DOHH2 (cell line): Measurements from ENCODE around the gene TMEM250.

Experiments
- H3F3A ChIP-seq: fragments of 200-600 bp; sonication (generic), shearing (Covaris generic); 2 replicates; pipeline ENCODE4 v1.6.0; 2016; ENCODE audit warnings: antibody characterized with exemption, mild to moderate bottlenecking; ENCODE audit not compliant: control insufficient read depth, insufficient read depth
- H3K27ac ChIP-seq: fragments of 200-600 bp; sonication (generic); 2 replicates; pipeline ENCODE4 v1.5.1; 2014; ENCODE audit warnings: low read depth, mild to moderate bottlenecking, low read length, moderate library complexity
- H3K27me3 ChIP-seq: fragments of 200-600 bp; sonication (generic); 2 replicates; pipeline ENCODE4 v1.6.1; 2014; ENCODE audit warnings: mild to moderate bottlenecking, low read length, mixed read lengths; ENCODE audit not compliant: control insufficient read depth
- H3K36me3 ChIP-seq: fragments of 200-600 bp; sonication (generic); 2 replicates; pipeline ENCODE4 v1.6.1; 2014; ENCODE audit warnings: mild to moderate bottlenecking, low read length, moderate library complexity, mixed read lengths; ENCODE audit not compliant: control insufficient read depth
- H3K4me1 ChIP-seq: fragments of 200-600 bp; sonication (generic); 2 replicates; pipeline ENCODE4 v1.6.1; 2014; ENCODE audit warnings: mild to moderate bottlenecking, low read length, mixed read lengths; ENCODE audit not compliant: control insufficient read depth
- H3K4me2 ChIP-seq: fragments of 200-600 bp; sonication (generic); 2 replicates; pipeline ENCODE4 v1.6.0; 2014; ENCODE audit warnings: mild to moderate bottlenecking, low read length, moderate library complexity
- H3K4me3 ChIP-seq: fragments of 200-600 bp; sonication (generic); 2 replicates; pipeline ENCODE4 v1.5.1; 2014; ENCODE audit warnings: mild to moderate bottlenecking, low read length, mixed read lengths
- H3K79me2 ChIP-seq: fragments of 200-600 bp; sonication (generic); 2 replicates; pipeline ENCODE4 v1.6.1; 2014; ENCODE audit warnings: mild to moderate bottlenecking, low read length, mixed read lengths; ENCODE audit not compliant: control insufficient read depth
- H3K9me2 ChIP-seq: fragments of 200-600 bp; sonication (generic); replicated peaks from 2 replicates; pipeline ENCODE4 v1.6.1; 2014; ENCODE audit warnings: mild to moderate bottlenecking, low read length, mixed read lengths; ENCODE audit not compliant: control insufficient read depth
- H3K9me3 ChIP-seq: fragments of 200-600 bp; sonication (generic); 2 replicates; pipeline ENCODE4 v1.6.1; 2014; ENCODE audit warnings: antibody characterized with exemption, low read length, mixed read lengths; ENCODE audit not compliant: control insufficient read depth, insufficient read depth
- H4K20me1 ChIP-seq: fragments of 200-600 bp; sonication (generic); 2 replicates; pipeline ENCODE4 v1.6.0; 2014; ENCODE audit warnings: low read depth, mild to moderate bottlenecking, antibody characterized with exemption, low read length, moderate library complexity; ENCODE audit not compliant: control insufficient read depth, insufficient read depth
- EZH2phosphoT487 ChIP-seq: fragments of 200-600 bp; sonication (generic); IDR thresholded peaks from 2 replicates; pipeline ENCODE4 v1.6.1; 2017; ENCODE audit warnings: borderline replicate concordance, mild to moderate bottlenecking, antibody characterized with exemption, low read length, moderate library complexity, mixed read lengths
- TF ChIP-seq, protein P1 (sequence below): fragments of 200-600 bp; sonication (generic); IDR thresholded peaks from one replicate; pipeline ENCODE4 v1.5.1; 2014; ENCODE audit warnings: antibody characterized with exemption, mild to moderate bottlenecking, low read depth, low read length; ENCODE audit not compliant: poor library complexity, severe bottlenecking

The TMEM250 gene

DNA sequence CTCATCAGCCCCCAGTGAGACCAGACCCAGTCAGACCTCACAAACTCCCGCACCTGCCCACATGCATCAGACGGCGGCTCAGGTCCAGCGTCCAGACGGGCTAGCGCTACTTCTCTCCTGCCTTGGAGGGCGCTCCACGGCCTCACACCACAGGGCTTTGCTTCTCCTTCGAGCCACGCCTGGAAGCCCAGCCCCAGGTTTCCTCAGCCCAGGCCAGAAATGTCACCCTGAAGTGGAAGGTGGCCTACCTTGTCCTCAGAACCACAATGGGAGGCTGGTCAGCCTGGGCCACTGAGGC lies 26.4 kb downstream of the TMEM250 start:
- Histone ChIP-seq H3K4me2 (no peak overlapping the region), H3K9me3 (no peaks in the 10 kb centered on the region), H3K27me3 (peaks cover 5% of the 10 kb centered on the region; the same call in 1 of the 2 replicates), H3K27ac (no peak overlapping the region), H4K20me1 (no peaks in the 10 kb centered on the region), H3K4me1 (peaks cover 11% of the 10 kb centered on the region), H3F3A (peaks cover 4% of the 10 kb centered on the region), H3K79me2 (no peaks in the 10 kb centered on the region), H3K4me3 (no peak overlapping the region), H3K36me3 (no peaks in the 10 kb centered on the region), H3K9me2 (no peaks in the 10 kb centered on the region)
- no peak for TF ChIP-seq EZH2phosphoT487

DNA sequence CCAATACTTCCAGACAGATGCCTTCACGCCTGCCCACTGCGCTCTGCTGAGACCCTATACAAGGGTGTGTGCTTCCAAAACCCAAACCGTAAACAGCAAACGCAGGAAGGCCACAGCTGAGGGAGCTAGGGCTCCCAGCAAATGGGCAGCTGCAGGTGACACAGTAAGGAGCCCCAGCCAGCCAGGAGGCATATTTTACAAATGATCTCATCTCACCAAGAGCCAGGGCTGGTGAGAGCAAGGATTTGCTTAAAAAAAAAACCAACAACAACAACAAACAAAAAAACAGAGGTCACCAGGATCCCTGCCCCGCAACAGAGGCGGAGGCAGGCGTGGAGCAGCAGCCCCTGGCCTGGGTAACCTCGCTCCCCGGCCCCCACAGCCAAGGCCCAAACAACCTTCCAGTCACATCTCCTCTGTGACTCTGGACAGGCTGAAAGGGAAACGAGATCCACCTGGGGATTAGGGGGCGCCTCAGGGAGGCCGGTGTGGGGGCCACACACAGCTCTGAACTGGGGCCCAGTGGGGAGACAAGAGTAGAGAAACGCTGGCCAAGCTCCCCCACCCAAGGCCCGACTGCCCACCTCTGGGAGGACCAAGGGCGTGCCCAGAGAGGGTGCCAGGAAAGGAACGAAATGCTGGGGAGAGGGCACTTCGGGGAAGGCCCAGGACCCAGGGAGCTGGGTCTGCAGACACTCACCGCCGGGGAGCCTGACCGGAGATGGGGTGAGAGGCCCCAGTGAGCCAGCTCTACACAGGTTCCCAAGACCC lies 26.9 kb downstream of the TMEM250 start:
- Histone ChIP-seq H4K20me1 (no peaks in the 10 kb centered on the region), H3K27ac (no peak overlapping the region), H3F3A (peaks cover 4% of the 10 kb centered on the region), H3K9me2 (no peaks in the 10 kb centered on the region), H3K4me1 (peaks cover 11% of the 10 kb centered on the region), H3K4me3 (no peak overlapping the region), H3K9me3 (no peaks in the 10 kb centered on the region), H3K27me3 (peaks cover 5% of the 10 kb centered on the region; the same call in 1 of the 2 replicates), H3K79me2 (no peaks in the 10 kb centered on the region), H3K36me3 (no peaks in the 10 kb centered on the region), H3K4me2 (no peak overlapping the region)
- TF ChIP-seq, protein P1, sequence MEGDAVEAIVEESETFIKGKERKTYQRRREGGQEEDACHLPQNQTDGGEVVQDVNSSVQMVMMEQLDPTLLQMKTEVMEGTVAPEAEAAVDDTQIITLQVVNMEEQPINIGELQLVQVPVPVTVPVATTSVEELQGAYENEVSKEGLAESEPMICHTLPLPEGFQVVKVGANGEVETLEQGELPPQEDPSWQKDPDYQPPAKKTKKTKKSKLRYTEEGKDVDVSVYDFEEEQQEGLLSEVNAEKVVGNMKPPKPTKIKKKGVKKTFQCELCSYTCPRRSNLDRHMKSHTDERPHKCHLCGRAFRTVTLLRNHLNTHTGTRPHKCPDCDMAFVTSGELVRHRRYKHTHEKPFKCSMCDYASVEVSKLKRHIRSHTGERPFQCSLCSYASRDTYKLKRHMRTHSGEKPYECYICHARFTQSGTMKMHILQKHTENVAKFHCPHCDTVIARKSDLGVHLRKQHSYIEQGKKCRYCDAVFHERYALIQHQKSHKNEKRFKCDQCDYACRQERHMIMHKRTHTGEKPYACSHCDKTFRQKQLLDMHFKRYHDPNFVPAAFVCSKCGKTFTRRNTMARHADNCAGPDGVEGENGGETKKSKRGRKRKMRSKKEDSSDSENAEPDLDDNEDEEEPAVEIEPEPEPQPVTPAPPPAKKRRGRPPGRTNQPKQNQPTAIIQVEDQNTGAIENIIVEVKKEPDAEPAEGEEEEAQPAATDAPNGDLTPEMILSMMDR, result no peak
- TF ChIP-seq EZH2phosphoT487, result no peak

DNA sequence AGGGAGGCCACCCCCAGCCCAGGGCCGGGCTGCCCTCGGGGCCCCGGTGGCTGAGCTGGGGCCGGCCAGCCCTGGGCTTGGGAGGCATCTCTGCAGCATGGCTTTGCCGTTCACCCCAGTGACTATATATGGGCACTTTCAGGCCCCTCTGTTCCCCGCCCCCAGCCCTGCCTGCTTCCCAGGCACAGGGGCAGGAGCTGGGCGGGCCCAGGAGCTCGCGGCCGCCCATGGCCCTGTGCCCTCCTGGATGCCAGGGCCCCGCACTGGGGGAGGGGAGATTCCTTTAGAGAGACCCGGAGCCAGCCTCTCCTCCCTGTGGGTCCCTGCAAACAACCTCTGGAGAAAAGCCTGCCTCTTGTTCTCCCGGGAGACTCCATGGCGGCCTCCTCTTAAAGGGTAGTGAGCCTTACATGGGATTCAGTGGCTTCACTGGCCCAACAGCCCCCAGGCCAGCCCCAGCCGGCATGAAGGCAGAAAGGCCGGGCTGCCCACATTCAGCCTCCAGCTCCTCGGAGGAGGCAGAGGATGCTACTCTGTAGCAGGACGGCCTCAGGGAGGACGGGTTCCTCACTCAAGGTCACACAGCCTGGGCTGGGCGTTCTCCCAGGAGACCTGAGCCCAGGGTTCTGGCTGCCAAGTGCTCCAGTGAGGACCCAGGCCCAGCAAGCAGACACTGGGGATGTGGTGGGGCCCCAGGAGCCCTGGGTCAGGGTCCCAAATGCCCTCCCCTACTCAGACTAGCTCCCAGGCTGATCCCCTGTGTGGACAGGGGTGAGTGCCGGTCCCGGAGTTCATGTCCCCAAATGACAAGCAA lies 27.7 kb downstream of the TMEM250 start:
- Histone ChIP-seq H3K9me3 (no peaks in the 10 kb centered on the region), H3K79me2 (no peaks in the 10 kb centered on the region), H3K4me1 (peaks cover 11% of the 10 kb centered on the region), H3K4me2 (no peak overlapping the region), H3K27ac (no peak overlapping the region), H3F3A (peaks cover 4% of the 10 kb centered on the region), H3K36me3 (no peaks in the 10 kb centered on the region), H3K4me3 (no peak overlapping the region), H3K27me3 (peaks cover 5% of the 10 kb centered on the region; the same call in 1 of the 2 replicates), H4K20me1 (no peaks in the 10 kb centered on the region), H3K9me2 (no peaks in the 10 kb centered on the region)
- no peak for TF ChIP-seq EZH2phosphoT487
- TF ChIP-seq, protein P1, result no peak
